UCSD-AML1 (cell line): Measurements from ENCODE around the gene CRISPLD2.
"Not testable (repeated sequence)": the region's sequence is repeated elsewhere in the genome, so short reads cannot be mapped to it uniquely, and the experiment has no call there.

Experiments
- DNase-seq: peaks from one replicate; lab custom pipeline; 2025; ENCODE audit not compliant: unreplicated experiment; lab: John Stamatoyannopoulos, UW

The CRISPLD2 gene

DNA sequence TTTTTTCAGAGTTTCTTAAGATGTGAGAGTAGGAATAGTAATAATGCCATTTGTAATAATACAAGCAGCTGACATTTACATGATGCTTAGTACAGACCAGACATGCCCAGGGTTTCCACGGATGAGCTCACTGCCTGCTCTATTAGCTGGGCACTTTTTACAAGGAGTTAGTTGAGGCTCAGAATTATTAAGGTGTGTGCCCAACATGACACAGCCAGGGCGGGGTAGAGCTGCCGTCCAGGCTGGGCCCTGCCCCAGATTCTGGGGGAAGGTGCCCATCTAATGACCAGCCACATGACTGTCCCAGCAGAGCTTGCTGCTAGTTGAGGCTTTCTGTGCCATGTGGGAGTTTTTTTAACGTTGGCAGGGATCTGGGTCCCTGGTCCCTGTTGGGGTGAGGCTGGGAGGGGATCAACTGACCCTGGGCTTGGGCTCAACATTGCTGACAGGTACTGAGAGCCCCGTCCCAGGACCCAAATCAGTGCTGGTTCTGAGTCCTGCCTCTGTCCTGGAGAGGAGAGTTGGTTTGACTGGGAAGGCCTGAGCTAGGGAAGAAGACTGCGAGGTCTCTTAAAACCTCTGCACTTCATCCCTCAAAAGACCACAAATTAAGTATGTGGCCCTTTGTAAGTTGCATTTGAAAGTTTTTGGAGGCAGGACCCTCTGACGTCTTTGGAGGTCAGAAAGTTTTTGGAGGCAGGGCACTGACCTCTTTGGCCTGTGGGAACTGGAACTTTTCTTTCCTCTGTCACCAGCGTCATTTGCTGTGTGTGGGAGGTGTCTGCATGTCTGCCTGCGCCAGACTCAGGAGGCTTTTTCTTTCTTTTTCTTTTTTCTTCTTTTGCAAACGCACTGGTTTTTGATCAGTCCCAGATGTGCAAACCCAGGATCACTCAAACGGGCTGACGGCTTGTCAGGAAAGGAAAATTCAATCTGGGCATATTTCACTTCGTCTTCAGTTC is 2.2 kb downstream of the CRISPLD2 start:
- DNase-seq, result no peak

DNA sequence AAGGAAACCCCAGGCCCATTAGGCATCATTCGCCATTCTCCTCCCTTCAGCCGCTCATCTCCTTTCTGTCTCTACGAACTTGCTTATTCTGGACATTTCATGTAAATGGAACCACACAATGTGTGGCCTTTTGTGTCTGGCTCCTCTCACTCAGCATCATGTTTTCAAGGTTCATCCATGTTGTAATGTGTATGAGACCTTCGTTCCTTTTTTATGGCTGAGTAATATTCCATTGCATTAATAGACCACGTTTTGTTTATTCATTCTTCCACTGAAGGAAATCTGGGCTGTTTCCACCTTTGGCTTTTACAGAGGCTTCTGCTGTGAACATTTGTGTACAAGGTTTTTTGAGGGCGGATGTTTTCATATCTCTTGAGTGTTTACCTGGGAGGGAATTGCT is 3.2 kb downstream of the CRISPLD2 start:
- no peak for DNase-seq

DNA sequence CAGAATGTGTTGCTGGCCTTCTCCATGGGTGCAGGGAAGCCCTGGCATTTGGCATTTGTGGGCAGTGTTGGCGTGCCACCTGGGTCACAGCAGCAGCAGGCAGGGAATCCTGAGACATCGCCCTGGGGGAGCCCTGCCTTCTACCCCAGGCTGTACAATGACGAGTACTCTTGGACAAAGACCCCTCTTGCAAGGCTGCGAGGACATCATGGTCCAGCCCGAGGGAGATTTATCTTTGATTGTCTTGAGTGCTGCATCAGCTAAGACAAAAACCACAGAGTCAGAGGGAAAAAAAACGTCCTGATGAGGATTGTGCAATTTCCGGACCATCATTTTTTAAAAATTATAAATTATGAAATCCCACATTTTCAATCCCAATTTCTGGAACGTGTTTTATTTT is 3.7 kb downstream of the CRISPLD2 start:
- no peak for DNase-seq

DNA sequence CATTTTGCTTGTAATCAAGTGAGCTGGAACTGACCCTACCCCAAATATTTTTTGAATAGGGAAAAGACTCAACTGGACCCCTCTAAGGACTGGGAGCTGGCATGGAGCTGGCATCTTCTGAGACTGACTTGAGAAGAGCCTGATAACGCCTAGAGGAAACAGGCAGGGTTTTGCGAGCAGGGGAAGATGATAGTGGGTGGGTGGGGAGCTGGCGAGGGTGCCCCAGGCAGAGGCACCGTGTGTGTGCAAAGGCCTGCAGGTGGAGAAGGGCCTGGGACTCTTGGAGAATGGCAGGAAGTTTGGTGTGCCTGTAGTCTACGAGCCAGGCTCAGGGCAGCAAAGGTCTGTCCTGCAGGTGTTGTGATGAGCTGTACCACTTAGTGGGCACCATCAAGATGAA is 4.1 kb downstream of the CRISPLD2 start:
- DNase-seq, result no peak

DNA sequence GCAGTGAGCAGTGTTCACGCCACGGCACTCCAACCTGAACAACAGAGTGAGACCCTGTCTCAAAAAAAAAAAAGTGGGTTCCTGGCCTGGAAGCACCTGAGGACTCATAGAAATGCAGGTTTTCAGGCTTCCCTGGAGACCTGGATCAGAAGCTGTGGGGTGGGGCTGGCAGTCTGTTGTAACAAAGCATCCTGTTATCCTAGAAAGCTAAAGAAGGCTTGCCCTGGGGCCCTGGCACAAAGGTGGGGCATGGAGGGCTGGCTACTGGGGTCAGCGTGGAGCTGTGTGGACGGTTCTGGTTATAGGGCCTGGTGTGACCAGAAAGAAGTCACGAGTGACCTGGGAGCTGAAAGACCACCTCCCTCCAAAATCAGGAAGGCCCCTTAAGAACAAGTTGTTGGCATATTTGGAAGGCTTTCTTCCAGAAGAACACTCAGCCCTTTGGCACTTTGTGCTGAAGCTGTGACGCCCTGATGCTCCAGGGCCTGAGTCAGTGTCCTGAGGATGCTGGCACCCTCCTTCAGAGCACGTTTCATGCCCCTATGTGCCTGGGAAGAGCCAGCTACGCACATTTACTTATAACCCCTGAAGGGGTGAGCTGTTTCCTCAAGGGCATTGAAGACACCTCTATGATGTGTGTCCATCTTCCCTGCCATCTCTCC is 6.2 kb downstream of the CRISPLD2 start:
- no peak for DNase-seq

DNA sequence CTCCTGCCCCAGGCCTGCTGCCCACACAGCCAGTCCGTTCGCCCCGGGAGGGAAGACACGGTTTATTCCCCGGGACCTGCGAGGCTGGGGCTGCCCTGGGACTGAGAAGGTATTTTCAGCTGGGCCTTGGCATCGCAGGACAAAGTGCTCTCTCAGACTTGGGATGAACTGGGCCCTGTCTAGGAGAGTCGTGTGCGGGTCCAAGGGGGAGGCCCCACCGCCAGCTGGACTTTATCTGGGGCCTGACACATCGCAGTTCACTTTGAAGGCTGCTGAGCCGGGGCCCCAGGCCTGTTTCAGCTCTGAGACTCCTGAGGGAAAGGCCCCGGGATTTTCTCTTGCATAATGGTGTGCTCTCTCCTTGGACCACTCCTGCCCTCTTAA is 6.8 kb downstream of the CRISPLD2 start:
- no peak for DNase-seq

DNA sequence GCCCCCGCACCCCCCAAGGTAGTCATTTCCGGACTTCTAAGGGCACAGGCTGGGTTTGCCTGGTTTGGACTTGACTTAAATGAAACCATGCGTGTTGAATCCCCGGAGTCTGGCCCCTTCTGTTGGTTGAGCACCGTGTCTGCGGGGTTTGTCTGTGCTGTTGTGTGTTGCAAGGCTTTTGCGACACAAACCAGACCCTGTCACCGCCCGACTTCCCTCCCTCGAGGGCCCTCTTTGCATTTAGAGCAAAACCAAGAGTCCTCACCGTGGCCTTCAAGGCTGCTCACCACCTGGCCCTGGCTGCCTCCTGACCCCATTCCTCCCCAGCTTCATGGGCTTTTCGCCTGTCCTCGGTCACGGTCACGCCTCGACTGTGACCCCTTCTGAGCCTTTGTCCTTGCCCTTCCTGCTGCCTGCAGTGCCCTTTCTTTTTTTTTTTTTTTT is 7.4 kb downstream of the CRISPLD2 start:
- no peak for DNase-seq

DNA sequence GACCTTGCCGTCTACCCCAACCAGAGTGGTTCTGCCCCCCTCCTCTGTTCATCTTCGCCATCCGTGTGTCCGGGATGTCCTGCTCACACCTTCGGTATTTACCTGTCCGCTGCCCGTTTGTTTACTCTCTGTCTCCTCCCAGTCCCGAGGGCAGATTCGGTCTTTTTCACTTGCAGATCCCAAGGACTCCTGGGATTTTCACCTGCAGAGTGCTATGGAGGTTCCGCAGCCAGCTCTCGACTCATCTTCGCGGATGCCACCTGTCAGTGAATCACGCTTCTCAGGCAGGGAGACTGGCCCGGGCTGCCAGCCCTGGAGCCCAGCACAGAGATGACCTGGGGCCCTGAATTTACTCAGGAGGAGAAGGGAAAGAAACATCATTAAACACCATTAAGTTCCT is 8.1 kb downstream of the CRISPLD2 start:
- DNase-seq, result no peak

DNA sequence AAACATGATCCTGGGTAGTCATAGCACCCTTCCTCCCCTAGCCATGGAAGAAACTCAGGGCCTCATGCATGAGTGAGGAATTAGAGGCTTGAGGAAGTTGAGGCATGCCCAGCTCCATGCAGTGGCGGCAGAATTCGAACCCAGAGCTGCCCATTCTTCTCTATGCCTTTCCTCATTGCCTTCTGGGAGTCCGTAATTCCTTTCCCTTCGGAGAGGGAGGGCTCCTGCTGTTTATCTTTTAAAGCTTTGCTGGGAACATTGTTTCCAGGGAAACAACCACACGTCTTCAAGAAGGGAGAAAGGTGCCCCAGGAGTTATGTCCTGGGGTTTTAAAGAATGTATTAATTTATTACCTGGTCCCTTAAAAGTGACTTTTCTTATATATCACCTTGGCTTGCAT is 8.5 kb downstream of the CRISPLD2 start:
- no peak for DNase-seq

DNA sequence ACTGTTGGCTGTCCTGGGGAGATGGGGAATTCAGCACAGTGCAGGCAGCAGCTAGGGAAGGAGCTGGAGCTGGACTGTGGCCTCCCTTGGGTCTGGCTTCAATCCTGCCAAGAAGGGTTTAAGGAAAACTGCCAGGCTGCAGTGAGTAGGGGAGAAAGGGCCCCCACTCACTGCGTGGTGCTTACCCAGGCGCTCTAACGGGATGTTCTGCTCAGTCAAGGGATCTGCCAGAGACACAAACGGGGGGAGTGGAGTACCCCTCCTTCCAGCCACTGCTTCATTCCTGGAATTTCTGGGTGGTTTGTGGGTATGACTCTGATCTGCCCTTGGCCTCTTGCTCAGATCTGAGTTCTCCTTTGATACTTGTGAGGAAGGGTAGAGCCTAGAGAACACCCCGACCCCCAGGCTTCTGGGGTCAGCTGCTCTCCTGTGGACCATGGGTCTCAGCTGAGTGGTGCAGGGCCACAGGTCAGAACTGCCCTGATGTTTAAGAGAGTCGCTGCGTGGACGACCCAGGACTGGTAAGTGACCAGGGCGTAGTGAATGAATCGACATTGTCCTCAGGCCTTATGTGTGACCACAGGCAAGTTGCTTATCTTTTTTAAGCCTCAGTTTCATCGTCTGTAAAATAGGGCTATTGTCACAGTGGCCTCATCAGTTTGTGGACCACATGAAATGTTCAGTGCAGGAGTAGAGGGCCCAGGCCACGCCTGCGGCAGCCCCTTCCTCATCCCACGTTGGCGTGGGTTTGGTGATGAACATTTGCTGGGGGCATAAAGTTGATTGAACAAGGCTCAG is 9.6 kb downstream of the CRISPLD2 start:
- DNase-seq, result no peak

DNA sequence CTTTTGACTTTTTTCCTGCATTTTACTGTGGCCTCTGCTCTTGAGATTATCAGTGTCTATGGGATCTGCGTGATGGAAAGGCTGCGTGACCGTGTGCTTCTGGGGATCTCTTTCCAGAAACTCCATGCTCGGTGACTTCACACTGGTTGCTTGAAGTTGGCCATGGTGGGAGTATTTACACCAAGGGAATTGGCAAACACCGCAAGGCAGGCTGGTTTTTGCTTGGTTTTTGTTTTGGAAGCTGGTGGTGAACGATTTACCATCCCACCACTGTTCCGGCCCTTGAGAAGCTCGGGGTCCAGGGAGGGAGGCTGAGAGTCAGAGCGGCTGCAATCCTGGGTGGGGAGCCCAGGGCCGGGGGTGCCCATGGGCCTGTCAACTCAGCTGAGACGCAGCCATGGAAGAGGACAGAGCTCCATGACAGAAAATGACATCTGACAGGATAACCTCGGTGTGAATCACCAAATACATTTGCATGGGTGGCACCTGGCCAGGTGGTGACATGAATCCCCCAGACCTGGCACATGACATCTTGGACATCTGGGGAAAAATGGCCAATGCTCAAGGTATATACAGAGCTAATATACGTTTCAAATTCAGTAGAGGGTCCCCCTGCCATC is 11.1 kb downstream of the CRISPLD2 start:
- no peak for DNase-seq

DNA sequence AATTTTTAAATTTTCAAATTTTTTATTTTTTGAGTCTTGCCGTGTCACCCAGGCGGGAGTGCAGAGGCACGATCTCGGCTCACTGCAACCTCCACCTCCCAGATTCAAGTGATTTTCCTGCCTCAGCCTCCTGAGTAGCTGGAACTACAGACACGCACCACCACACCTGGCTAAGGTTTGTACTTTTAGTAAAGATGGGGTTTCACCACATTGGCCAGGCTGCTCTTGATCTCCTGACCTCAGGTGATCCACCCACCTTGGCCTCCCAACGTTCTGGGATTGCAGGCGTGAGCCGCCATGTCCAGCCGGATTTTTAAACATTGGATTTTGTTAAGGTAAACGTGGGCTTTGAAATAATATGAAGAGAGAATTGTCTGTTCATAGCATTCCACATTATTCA is 11.9 kb downstream of the CRISPLD2 start:
- DNase-seq, result not testable (repeated sequence)

DNA sequence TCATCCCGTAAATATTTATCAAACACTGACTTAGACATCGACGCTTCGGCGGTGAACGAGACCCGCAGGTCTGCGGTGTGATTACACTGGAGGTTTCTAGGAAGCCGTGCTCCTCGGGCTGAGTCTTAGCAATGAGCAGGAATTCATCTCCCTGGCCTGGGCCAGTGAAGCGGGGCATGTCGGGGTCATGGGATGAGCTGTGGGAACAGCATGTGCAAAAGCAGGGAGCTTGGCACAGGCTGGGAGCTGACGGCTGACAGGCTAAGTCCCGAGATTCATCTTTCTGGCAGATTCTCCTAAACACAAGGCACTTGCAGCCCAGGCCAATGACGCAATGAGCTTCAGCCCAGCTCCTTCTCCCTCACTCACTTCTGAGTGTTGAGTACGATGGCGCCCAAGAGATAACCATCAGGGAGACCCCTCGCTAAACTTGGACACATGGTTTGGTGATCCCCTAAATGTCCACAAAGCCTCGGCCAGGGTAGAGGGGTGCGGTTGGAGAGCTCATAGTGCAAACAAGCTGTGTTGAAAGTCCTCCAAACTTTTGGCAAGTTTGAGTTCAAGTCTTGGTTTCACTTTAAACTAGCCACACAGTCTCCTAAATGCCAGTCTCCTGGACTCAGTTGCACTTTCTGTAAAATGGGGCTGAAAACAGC is 12.8 kb downstream of the CRISPLD2 start:
- no peak for DNase-seq

DNA sequence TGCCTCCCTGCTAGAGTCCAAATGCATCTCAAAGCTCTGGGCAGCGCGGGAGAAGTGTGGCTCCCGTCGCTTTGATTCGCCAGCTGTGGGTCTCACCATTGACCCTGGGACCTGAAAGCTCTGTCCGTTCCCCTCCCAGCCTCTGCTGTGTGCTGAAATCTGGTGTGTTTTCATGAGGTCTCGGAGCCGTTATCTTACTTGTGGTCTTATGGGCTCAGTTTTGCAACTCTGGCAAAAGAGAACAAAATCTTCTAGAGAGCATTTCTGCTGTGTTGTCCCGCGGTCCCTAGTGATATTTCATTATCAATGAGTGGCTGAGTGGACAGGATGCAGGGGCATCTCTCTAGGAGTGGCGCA is 13.3 kb downstream of the CRISPLD2 start:
- DNase-seq, result no peak

DNA sequence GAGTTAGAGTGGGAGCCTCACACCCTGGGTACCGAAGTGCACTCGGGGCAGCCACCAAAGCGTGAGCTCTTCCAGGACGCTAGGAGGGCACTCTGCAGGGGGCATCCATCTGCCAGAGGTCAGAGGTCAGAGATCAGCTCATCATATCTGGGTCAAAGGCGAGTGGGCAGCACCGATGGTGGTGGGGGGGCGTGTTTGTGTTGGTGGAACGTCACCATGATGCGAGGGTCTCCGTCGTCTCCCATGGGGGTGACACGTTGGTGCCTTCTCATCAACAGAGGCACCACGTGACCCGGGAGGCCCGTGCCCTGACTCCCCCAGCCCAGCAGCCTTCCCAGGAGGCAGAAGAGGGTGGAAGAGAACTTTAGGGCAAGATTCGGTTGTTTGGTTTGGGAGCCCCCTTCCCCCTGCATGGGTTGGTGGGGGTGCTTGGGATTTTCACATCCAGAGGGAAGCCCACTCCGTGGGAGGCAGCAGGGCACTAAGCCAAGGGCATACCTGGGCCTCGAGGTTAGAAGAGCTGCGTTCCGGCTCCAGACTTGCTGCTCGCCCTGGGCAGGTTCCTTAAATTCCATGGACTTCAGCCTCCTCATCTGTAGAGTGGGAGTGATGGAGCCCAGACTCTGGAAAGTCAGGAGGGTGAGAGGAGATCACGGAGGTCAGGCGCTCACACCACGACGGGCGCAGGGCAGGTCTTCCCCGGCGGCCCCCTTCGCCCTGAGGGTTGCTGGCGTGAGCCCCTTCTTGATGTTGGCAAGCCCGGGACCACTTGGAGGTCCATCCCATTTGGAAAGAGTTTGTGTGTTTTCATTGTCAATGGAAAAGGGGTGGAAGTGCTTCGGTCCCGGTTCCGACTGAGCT is 14.0 kb downstream of the CRISPLD2 start:
- DNase-seq, result no peak

DNA sequence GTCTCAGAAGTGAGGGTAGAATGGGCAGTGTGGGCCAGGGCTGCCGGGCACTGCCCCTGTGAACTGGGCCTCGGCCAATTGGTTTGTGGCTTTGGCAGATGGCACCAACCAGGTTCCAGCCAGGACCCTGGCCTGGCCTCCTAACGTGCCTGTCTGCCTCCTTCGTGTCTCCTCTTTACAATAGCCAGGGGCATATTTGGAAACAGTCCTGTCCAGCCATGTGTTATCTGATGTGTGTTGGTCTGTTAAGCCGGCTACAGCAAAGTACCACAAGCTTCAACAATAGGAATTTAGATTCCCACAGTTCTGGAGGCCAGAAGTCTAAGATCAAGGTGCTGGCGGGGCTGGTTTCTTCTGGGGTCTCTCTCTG is 14.6 kb downstream of the CRISPLD2 start:
- no peak for DNase-seq

DNA sequence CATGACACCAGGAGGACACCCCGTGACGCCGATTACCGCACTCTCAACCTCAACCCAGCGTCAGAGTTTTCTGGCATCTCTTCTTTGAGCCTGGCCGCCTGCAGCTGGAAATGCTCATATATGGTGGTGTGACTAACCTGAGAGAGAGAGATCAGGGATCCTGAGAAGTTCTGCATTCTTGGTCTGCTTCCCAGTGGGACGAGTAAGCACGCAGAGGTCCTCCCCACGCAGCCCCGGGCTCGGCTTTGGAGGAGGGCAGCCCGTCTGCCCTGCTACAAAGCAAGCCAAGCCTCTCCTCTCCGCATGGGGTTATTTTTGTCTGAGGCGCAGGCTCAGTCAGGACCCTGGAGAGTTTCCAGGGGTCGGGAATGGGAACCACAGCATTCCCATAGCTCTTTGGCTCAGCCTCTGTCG is 16.5 kb downstream of the CRISPLD2 start:
- no peak for DNase-seq

DNA sequence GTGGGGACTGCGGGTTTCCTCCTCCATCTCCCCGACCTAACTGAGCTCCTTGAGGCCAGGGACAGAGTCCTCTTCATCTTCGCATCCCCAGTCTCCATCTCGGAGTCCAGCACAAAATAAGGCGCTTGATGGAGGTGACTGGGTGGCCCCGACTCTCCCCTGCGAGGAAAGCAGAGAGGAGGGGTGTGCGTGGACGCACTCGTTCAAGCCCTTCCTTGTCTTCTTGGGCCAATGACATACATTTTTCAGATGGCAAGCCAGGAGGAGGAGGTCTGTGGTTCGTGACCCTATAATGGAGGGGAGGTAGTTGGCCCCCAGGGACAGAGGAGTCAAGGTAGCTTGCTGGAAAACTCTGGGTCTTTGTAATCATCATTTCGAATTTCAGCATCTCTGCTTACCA is 17.2 kb downstream of the CRISPLD2 start:
- no peak for DNase-seq

DNA sequence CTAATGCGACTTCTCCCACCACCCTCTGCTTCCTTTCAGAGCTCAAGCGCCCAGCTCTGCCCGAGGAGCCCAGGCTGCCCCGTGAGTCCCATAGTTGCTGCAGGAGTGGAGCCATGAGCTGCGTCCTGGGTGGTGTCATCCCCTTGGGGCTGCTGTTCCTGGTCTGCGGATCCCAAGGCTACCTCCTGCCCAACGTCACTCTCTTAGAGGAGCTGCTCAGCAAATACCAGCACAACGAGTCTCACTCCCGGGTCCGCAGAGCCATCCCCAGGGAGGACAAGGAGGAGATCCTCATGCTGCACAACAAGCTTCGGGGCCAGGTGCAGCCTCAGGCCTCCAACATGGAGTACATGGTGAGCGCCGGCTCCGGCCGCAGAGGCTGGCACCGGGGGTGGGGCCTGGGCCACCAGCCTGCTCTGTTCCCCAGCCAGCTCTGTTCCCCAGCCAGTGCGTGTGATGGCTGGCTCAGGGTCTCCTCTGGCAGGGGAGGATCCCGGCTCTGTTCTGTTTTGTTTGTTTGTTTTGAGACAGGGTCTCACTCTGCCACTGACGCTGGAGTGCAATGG is 18.7 kb downstream of the CRISPLD2 start:
- no peak for DNase-seq

DNA sequence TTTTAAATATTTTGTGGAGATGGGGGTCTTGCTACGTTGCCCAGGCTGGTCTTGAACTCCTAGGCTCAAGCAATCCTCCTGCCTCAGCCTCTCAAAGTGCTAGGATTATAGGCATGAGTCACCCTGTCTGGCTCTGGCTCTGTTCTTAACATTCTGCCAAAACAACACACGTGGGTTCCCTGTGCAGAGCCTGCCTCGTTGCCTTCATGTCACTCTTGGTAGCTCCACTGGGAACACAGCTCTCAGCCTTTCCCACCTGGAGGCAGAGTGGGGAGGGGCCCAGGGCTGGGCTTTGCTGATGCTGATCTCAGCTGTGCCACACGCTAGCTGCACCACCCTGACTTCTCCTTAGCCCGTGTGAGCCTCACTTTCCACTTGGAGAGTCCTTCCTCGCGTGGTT is 19.3 kb downstream of the CRISPLD2 start:
- no peak for DNase-seq
